OCI-LY7 (cell line): ENCODE measurements around the gene CEP72. TPM values are rescaled to one million over a fixed set of nuclear protein-coding genes. Genes with fewer than 3 reads are reported as not detected.

Source experiments
- BruUV-seq: library from RNA; stranded (reverse); fragments of 400-500 nt; replicated peaks from 2 replicates; lab custom pipeline; 2021; lab: Mats Ljungman, UMichigan
- CTCF ChIA-PET: fragments of 300-600 bp; sonication (Branson Sonifier 250); formaldehyde crosslinking; loops from one replicate; lab custom pipeline; 2022; ENCODE audit warnings: antibody characterized with exemption; ENCODE audit not compliant: unreplicated experiment; lab: Charles Lee
- POLR2A ChIA-PET: fragments of 300-600 bp; sonication (Branson Sonifier 250); formaldehyde crosslinking; loops from one replicate; lab custom pipeline; 2022; ENCODE audit warnings: antibody characterized with exemption; lab: Charles Lee
- DNase-seq: peaks from one replicate; pipeline ENCODE4 v3.0.0-alpha.2; 2015; ENCODE audit warnings: low spot score
- H2AFZ ChIP-seq: fragments of 200-600 bp; sonication (generic), shearing (Covaris generic); 2 replicates; pipeline ENCODE4 v1.6.1; 2014; ENCODE audit warnings: mild to moderate bottlenecking, antibody characterized with exemption, low read length, moderate library complexity
- H3K27ac ChIP-seq: fragments of 200-600 bp; sonication (generic); 2 replicates; pipeline ENCODE4 v1.5.1; 2014; ENCODE audit warnings: mixed run types, low read depth, mild to moderate bottlenecking, moderate library complexity, low read length, inconsistent platforms; ENCODE audit not compliant: poor library complexity, severe bottlenecking
- H3K36me3 ChIP-seq: fragments of 200-600 bp; sonication (generic); 2 replicates; pipeline ENCODE4 v1.6.1; 2014; ENCODE audit warnings: mild to moderate bottlenecking, antibody characterized with exemption, low read length, moderate library complexity, mixed read lengths; ENCODE audit not compliant: insufficient read depth
- H3K4me1 ChIP-seq: fragments of 200-600 bp; sonication (generic); 2 replicates; pipeline ENCODE4 v1.5.1; 2014; ENCODE audit warnings: mild to moderate bottlenecking, low read length; ENCODE audit not compliant: insufficient read depth, poor library complexity, severe bottlenecking
- H3K4me2 ChIP-seq: fragments of 200-600 bp; sonication (generic); 2 replicates; pipeline ENCODE4 v1.6.1; 2014; ENCODE audit warnings: mild to moderate bottlenecking, low read length
- H3K4me3 ChIP-seq: fragments of 200-600 bp; sonication (generic); 2 replicates; pipeline ENCODE4 v1.5.1; 2014; ENCODE audit warnings: mild to moderate bottlenecking, low read depth, low read length; ENCODE audit not compliant: poor library complexity, severe bottlenecking
- H3K79me2 ChIP-seq: fragments of 200-600 bp; sonication (generic); 2 replicates; pipeline ENCODE4 v1.6.1; 2016; ENCODE audit warnings: low read depth, mild to moderate bottlenecking, low read length, moderate library complexity, mixed read lengths; ENCODE audit not compliant: insufficient read depth
- H3K9me2 ChIP-seq: fragments of 200-600 bp; sonication (generic); 2 replicates; pipeline ENCODE4 v1.6.1; 2016; ENCODE audit warnings: mild to moderate bottlenecking, low read length, mixed read lengths; ENCODE audit not compliant: insufficient read depth
- H3K9me3 ChIP-seq: fragments of 200-600 bp; sonication (generic); 2 replicates; pipeline ENCODE4 v1.6.1; 2014; ENCODE audit warnings: mild to moderate bottlenecking, mixed run types, low read length, mixed read lengths
- H4K20me1 ChIP-seq: fragments of 200-600 bp; sonication (generic); 2 replicates; pipeline ENCODE4 v1.6.1; 2014; ENCODE audit warnings: mild to moderate bottlenecking, antibody characterized with exemption, low read length, moderate library complexity, mixed read lengths; ENCODE audit not compliant: insufficient read depth
- CTCF ChIP-seq: fragments of 200-600 bp; sonication (generic); conservative IDR thresholded peaks from 2 replicates; pipeline ENCODE4 v1.5.1; 2014; ENCODE audit warnings: mild to moderate bottlenecking, antibody characterized with exemption, low read length, moderate library complexity, mixed read lengths
- EZH2phosphoT487 ChIP-seq: fragments of 200-600 bp; sonication (generic); IDR thresholded peaks from 2 replicates; pipeline ENCODE4 v1.6.1; 2018; ENCODE audit warnings: low read depth, borderline replicate concordance, mild to moderate bottlenecking, mixed run types, antibody characterized with exemption, low read length, moderate library complexity, mixed read lengths
- intact Hi-C: fragments of 100-400 bp; cut with micrococcal nuclease; formaldehyde crosslinking; loops from one replicate; pipeline ENCODE4 v1.10.0; 2022; ENCODE audit not compliant: unreplicated experiment
- total RNA-seq, 2 experiments: library from RNA; depleted of rRNA in 1 of 2; stranded (reverse); fragments of >200 nt in 1 of 2; shearing (Covaris generic) in 1 of 2; gene quantifications; 2 replicates each; pipeline ENCODE4 v1.2.3, GENCODE V29; 2014 to 2022

Gene CEP72
- total RNA-seq, 2 experiments from 2014 or later: 26.9 to 42.7 TPM

DNA sequence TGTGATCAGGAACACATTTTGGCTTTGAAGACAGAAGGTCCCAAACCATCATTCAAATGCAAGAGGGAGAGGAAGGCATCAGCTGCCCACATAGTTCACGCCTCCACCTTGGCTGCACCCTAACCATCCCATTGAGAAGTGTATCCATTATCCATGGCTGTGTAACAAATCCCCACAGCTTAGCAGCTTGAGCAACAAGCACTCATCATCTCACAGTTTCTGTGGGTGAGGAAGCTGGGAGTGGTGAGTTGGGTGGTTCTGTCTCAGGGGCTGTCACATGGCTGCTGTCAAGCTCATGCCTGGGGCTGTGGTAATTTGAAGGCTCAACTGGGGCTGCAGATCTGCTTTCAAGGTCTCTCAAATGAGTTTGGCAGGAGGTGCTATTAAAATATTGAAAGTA is 23.0 kb upstream of the CEP72 start:
- H4K20me1 ChIP-seq: no peaks in the 10 kb centered on the region
- no peak overlapping the region for H3K4me2 ChIP-seq
- H3K79me2 ChIP-seq: no peaks in the 10 kb centered on the region
- TF ChIP-seq CTCF: no peak
- no peak for TF ChIP-seq EZH2phosphoT487
- CTCF ChIA-PET: no interaction called here
- H3K4me3 ChIP-seq: no peak overlapping the region
- H3K27ac ChIP-seq: no peak overlapping the region
- H2AFZ ChIP-seq: no peak overlapping the region
- no peaks in the 10 kb centered on the region for H3K4me1 ChIP-seq
- no TSS peak for BruUV-seq
- no peaks in the 10 kb centered on the region for H3K9me3 ChIP-seq
- H3K9me2 ChIP-seq: no peaks in the 10 kb centered on the region
- DNase-seq: no peak
- intact Hi-C loops: no loop called here
- POLR2A ChIA-PET: no interaction called here
- H3K36me3 ChIP-seq: no peaks in the 10 kb centered on the region

- CTCF ChIA-PET: no interaction called here
- H3K4me1 ChIP-seq: no peaks in the 10 kb centered on the region
- no peaks in the 10 kb centered on the region for H3K9me3 ChIP-seq
- intact Hi-C loops: no loop called here
- no peak overlapping the region for H3K4me3 ChIP-seq
- H4K20me1 ChIP-seq: no peaks in the 10 kb centered on the region
- POLR2A ChIA-PET: no interaction called here
- no peak for DNase-seq
- no peak for TF ChIP-seq EZH2phosphoT487
- no peak for TF ChIP-seq CTCF
- no peaks in the 10 kb centered on the region for H3K36me3 ChIP-seq
- no peaks in the 10 kb centered on the region for H3K79me2 ChIP-seq
- no peaks in the 10 kb centered on the region for H3K9me2 ChIP-seq
- H3K27ac ChIP-seq: no peak overlapping the region
- BruUV-seq: no TSS peak
- no peak overlapping the region for H3K4me2 ChIP-seq
- no peak overlapping the region for H2AFZ ChIP-seq
Observed at GRCh38 chr5:589588-589987, 22.6 kb upstream of the CEP72 start.

- Histone ChIP-seq H3K4me2 (no peak overlapping the region), H4K20me1 (no peaks in the 10 kb centered on the region), H3K79me2 (no peaks in the 10 kb centered on the region), H3K36me3 (no peaks in the 10 kb centered on the region), H3K9me3 (no peaks in the 10 kb centered on the region), H3K4me1 (no peaks in the 10 kb centered on the region), H2AFZ (no peak overlapping the region), H3K4me3 (no peak overlapping the region), H3K27ac (no peak overlapping the region), H3K9me2 (no peaks in the 10 kb centered on the region)
- TF ChIP-seq CTCF: no peak
- intact Hi-C loops: no loop called here
- CTCF ChIA-PET: no interaction called here
- no TSS peak for BruUV-seq
- POLR2A ChIA-PET: no interaction called here
- no peak for DNase-seq
Observed at GRCh38 chr5:590346-590745, 21.8 kb upstream of the CEP72 start.
